Fibroblast of skin of left biceps (primary cell): ENCODE measurements around the gene ASF1B.
A peak's percentile ranks its signal among the peaks of the same experiment; 100 is the strongest.
"Not testable (repeated sequence)": the region's sequence is repeated elsewhere in the genome, so short reads cannot be mapped to it uniquely, and the experiment has no call there.

Source experiments
- DNase-seq, 2 experiments: peaks; one replicate each; pipeline ENCODE4 v3.0.0-alpha.2; 2013; ENCODE audit warnings: low read depth in 2 of 2

ASF1B gene

DNA sequence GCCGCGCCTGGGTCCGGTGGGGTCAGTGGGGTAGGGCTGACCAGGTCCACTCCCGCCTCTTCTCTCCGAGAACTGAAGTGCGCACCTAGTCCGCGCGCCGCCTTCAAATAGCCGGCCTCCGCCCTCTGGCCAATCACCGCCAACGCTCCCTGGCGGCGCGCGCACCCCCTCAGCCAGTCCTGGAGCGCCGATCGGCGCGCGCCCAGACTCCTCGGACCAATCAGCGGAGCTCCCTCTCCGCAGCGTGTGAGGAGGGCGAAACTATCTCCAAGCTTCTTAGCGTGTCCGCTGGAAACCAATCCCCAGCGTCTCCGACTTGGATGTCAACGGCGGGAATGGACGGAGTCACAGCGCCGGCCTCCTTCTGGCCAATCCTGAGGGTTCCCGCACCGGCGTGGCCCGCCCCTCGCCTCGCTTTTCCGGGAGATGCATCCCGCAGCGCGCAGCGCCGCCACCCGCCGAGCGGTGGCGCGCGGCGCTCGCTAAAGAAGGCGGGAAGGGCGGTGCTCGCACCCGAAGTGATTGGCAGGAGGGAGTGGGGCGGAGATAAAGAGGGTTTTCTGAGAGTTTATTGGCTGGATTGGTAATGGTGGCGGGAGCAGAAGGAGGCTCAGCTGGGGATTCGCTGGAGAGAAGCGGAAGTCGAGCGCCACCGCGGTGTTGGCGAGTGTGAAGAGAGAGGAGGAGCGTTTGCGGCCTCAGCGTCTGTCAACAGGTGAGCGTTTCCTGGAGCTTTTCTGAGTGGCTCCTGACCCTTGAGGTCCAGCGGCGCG is at the start of gene ASF1B:
Gene ASF1B, minus strand, starts transcription at position 81 of the 773 bp plus-strand sequence. CDS start 133 bp downstream, outside the sequence.
- DNase-seq = peak; percentile 100

DNA sequence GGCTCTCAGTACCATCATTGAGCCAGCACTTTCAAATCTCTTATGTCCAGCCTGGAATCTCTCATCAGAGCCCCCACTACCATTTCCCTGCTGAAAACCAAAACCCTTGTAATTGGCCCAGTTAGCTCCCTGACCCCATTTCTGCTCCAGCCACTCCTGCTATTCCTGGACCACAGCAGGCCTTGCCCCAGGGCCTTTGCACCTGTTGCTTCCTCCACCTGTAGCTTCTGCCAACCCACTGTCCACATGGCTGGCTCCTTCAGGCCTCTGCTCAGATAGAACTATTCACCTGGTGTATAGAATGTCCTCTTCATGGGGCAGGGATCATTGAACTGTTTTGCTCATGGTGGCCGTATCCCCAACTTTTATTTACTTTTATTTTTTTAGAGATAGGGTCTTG is 49.3 kb upstream of the ASF1B start:
- not testable (repeated sequence) for DNase-seq

DNA sequence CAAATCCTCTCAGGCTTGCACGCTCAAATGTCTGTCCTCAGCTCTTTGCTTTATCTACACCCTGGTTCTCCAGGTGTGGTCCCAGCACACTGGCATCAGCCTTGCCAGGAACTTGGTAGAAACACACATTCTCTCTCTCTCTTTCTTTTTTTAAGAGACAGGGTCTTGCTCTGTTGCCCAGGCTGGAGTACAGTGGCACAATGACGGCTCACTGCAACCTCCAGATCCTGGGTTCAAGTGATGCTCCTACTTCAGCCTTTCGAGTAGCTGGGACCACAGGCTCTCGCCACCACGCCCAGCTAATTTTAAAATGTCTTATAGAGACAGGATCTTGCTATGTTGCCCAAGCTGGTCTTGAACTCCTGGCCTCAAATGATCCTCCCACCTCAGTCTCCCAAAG is 48.8 kb upstream of the ASF1B start:
- DNase-seq = no peak

DNA sequence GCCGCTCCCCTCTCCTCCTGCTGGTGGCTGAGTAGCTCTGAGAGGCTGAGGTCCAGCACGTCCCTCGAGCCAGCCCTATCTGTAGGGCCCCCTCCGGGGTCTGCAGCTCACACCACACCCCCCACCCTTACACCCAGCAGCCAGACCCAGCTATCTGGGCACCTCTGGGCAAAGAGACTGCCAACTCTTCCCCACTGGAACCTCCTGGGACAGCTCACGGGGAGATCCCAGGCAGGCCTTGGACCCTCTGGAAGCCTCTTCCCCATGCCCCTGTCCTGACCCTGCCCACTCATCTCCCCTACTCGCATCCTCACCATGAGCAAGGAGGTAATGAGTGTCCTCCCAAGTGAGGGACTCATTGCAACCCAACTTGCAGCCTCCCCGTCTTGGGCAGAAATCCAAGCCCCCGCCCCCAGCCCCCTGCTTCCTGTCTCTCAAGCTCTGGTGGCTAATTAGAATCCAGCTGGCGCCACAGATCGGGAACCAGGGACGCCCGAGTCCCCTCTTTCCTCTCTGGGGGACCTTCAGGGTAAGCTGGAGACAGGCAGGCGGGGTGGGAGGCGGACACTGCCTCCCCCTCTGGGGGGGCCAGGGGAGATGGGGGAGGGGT is 47.5 kb upstream of the ASF1B start:
- no peak for DNase-seq

DNA sequence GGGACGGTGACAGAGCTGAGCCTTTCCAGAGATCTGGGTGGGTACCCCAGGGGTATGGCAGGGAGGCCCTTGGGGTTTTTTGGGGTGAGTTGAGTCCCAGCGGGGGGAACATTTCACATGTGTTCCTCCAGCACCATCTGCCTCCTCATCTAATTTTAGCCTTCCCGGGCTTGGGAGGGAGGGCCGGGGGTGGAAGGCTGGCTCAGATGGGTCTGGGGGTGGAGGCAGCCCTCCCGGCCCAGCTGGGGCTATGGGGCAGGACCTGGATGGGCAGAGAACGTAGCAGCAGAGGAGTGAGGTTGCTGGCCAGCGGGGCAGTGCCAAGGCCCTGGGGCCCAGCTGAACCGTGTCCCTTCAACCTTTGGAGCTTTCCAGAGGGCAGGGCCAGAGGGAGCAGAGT is 46.1 kb upstream of the ASF1B start:
- no peak for DNase-seq

DNA sequence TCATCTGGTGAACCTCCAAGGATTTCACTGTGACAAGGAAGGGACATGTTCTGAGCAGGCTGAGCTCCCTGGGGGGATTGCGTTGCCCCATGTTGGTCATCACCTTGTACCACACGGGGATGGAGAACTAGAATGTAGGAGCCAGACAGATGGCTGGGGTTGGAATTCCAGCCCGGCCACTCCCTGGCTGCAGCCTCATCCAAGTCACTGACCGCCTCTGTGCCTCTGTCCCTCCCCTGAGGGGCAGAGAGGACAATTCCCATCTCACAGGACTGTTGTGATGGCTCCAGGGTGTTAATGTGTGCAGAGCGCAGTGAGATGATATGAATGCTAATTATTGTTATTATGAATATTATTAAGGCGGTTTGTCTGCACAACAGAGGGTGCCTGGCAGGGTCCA is 45.5 kb upstream of the ASF1B start:
- DNase-seq = no peak

DNA sequence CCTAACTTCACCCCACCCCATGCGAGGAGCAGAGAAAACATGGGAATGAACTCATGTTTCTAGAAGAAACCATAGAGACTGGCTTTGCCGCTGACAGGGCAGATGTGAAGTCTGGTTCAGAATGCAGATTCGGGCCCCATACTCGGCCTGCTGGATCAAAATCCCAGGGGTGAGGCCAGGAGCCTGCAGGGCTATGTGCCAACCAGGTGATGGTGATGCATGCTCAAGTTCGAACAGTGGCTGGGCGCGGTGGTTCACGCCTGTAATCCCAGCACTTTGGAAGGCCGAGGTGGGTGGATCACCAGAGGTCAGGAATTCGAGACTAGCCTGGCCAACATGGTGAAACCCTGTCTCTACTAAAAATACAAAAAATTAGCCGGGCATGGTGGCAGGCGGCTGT is 44.8 kb upstream of the ASF1B start:
- not testable (repeated sequence) for DNase-seq

DNA sequence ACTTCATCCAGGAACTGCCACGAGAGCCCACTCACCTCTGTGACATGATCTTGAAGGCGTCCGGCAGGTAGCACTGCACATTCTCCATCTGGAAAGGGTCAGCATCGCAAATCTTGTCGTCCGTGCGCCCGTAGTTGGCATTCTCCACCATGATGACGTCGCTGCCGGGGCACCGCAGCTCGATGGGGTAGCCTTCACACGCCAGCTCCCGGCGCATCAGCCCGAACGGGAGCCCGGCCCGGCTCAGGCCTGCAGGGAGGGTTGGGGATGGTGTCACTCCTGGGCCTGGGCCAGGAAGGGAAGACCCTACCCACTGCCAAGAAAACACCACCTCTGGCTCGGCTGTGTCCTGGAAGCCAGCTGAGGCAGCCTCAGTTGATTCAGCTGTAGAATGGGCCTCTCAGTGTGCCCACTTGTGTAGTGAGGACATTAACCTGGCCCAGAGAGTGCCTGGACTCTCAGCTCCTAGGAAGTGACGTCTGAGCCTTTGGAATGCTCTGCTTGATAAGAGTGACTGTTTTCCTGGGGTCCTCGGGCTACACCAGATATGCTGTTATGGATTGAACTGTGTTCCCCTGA is 41.2 kb upstream of the ASF1B start:
- no peak for DNase-seq

DNA sequence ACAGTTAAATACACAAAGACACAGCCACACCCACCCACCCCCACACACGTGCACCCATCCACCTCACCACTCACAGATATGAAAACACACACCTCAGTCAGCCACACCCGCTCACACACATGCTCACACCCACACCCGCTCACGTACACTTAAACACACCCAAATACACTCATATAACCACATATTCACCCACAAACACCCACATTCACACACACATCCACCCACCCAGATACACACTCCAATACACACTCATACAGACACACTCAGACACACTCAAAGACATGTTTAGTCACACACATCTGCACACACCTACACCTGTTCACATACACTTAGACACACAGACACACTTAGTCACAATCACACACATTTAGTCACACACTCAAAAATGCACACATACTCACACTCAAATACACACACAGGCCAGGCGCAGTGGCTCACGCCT is 39.0 kb upstream of the ASF1B start:
- DNase-seq = no peak

DNA sequence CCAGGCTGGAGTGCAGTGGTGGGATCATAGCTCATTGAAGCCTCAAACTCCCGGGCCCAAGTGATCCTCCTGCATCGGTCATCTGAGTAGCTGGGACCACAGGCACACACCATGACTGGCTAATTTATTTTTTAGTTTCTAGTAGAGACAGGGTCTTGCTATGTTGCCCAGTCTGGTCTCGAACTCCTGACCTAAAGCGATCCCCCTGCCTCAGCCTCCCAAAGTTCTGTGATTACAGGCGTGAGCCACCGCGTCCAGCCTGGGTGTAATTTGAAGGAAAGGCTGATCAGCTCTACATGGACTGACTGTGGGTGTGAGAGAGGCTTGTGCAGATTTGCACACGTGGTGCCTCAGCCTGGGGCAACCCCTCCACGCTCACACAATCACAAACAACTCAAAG is 38.5 kb upstream of the ASF1B start:
- no peak for DNase-seq

DNA sequence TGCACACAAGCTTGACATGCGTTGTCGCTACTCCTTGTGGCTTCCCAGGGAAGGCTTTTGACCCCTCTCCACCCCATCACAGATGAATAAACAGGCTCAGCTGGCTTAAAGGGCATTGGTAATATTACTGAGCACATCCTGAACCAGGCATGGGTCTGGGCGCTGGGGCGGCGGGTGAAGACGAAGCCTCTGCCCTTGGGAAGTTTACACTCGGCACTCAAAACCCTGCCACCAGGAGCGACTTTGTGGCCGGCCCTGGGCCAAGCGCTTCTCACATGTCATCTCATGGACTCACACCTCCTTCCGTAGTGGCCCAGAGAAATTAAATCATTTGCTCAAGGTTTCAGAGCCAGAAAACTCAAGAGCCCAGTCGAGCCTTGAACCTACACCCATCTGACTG is 32.6 kb upstream of the ASF1B start:
- DNase-seq = no peak

DNA sequence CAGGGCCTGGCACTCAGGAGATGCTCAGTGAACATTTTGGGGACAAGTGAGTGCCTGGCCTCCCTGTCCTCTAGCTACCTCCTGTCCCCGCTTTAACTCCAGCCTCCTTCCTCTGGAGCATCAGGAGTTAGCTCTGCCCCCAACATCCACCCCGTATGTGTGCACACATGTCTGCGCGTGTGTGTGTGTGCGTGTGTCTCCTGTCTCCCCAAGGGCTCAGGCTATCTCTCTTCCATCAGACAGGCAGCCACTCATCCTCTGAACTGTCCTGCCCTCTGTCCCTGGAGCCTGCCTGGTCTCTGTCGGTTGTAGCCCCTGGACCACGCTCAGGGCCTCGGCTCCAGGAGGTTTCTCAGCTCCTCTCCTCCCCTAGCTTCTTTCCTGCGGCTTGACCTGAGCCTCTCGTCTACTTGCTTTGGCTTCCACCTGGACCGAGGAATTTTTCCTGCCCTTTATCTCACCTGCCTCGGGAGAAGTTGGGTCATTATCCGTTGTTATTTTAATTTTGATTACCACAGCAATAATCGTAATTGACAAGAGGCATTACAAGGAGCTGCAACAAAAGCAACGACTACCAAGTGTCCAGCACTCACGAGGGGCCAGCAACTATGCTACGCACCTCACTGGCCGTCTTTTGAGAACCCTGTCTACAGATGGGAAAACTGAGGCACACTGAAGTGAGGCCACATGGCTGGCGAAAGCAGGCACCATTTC is 32.0 kb upstream of the ASF1B start:
- no peak for DNase-seq

DNA sequence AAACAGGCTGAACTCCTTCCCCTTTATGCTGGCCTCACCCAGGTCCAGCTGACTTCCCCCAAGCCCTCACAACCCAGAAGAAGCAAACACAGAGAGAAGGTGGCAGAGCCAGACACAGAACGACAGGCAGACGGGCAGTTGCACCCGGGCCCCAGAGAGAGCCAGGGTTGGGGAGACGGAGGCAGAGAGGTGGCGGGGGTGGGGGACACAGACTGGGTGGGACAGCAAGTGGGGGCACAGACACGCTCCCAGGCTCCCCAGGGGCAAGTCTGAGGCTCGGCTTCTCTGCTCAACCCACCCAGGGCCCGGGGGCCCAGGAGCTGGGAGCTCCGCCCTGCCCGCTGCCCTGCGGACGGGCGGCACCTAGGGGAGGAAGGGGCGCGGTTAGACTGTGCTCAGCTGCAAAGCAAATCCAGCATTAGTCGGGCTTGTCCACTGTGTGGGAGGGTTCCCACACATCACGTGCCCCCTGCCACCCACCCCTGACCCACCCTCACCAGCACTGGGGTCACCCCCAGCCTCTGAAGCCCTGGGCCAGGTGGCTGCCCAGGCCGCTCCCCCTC is 31.3 kb upstream of the ASF1B start:
- DNase-seq = no peak

DNA sequence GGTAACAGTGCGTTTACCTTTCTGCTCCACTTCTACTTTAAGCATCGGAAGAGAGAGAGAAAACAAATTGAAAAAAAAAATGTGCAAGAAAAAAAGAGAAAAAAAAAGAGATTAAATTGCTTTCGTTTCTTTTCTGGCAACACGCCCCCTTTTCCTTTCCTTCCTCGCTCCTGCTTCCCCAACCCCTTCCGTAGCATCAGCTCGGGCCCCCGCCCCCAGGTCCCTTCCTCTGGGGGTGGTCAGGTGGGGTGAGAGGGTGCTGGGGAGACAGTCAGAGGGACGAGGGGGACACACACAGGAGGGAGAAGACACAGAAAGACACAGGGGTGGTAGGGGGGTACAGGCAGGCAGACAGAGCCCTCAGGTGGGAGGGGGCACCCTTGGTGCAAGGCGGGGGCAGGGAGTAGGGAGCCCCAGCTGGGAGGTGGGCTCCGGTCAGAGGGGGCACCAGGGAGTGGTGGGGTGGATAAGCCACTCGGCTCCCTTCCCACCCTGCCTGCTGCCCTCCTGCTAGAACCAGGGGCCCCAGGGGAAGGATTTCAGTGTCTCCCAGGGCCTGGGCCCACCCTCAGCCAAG is 30.7 kb upstream of the ASF1B start:
- no peak for DNase-seq

DNA sequence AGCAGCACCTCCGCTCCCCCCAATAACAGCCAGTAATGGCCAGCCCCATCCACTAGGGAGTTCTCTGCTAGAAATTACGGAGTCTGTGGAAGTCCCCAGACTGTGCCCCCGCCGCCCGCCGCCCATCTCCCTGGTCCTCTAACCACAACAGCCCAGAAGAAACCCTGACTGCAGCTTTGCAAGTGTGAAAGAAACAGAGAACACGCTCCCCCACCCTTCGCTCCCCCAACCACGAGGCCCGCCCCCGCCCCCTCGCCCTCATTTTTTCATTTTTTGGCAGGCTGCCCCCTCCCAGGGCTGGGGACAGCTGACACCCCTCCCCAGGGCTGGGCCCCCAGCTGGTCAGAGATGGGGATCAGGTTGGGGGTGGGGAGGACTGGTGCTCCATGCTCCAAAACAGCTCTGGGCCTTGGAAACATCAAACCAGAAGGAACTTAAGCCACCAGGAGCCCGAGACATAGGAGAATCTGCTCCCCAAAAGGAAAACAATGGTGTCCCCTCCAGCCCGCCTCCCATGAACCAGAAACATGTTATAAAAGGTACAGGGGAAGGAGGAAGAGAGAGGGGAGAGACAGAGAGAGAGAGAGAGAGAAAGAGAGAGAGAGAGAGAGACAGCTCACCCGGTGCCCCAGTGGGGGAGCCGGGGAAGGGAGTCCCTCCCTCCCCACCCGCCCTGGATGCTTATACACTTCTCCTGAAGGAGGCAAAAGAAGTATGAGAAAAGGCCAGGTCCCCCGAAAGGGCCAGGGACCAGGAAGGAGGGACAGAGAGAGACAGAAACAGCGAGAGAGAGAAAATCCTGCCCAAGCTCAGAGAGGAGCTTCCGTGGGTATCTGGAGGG is 29.8 kb upstream of the ASF1B start:
- DNase-seq = no peak

DNA sequence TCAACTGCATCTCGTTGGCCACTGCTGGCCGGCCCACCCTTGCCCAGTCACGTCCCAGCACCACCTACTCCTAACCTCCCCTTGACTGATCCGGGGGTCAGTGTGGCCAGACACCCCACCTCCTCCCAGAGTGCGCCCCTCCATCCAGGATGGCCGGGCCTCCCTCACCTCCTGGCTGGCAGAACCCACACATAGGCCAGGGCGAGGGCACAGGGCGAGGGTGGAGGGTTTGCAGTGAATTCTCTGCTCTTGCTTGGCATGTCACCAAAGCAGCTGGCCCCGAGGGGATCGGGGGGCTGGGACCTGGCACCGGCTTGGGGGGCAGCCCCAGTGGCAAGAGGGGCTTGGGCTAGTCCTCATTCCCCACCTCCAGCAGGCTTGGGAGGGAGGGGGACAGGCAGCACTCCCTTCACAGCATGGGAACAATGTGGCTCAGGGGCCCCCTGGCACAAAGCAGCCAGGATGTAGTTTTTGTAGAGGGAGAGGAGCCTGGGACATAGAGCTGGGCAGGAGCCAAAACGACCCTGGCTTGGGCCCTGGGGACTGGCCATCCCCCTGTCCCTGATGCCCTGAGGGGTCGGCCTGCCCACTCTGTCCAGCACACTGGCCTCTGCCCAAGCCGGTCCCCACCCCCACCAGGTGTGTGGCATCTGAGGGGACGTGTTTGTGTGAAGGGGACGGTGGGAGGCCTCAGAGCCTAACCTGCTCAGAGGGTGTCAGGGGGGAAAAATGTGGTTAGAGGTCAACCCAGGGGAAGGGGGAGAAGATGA is 28.5 kb upstream of the ASF1B start:
- no peak for DNase-seq

DNA sequence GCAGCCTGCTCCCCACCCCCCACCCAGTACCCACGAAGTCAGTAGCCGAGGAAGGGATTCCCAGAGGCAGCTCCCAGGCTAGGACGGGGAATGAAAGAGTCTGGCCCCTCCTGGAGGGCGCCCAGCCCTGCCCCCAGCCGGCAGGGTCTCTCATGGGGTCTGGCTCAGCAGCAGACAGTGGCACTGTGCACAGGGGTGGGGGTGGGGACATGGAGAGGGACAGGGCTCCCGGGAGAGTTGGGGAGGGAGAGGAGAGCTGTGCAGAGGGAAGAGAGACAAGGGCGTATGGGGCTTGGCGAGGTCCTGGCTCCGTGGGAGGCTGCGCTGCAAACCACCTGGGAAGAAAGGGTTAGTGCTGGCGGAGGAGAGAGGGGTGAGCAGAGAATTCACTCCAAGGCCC is 27.7 kb upstream of the ASF1B start:
- DNase-seq = no peak

DNA sequence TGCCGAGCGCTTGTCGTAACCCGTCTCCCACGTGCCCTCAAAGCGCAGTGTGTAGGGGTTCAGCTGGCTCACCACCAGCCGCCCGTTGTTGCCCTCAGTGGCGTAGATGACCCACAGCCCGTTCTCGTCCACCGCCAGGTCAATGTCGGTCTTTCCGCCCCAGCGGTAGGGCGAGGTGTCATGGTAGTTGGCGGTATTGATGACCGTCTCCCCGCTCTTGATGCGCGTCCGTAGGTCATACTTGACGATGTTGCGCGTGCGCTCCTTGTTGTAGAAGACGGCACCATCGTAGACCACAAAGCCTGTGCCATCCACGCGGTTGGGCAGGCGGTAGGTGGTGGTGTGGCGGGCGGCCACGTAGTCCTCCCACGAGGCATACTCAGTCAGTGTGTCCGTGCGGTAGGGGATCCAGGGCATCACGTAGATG is 26.5 kb upstream of the ASF1B start:
- DNase-seq = no peak

DNA sequence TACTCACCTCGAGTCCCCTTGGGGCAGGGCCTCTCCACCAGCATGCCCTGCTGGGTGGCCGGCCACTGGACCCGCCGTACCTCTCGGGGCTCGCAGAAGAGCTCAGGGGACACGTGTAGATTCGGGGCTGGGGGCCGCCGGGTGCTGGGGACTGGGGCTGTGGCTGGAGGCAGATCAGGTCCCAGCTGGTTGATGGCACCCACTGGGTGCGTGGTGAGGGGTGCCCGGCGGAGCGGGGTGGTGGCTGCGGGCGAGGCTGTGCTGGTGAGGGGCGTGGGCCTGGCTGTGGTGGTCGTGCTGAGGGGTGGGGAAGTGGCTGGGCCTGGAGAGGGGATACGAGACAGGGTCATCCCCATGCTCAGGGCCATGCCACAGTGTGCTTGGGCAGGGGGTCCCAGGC is 24.9 kb upstream of the ASF1B start:
- no peak for DNase-seq
